HEK293 (cell line): Measurements from ENCODE around the gene ZNF775.

ENCODE experiments used
- CTCF ChIP-seq: fragments of 450-650 bp; formaldehyde crosslinking; IDR thresholded peaks from 2 replicates; pipeline ENCODE4 v1.5.1; 2016; ENCODE audit warnings: missing biosample characterization, missing genetic modification characterization
- GFI1B ChIP-seq: fragments of 450-650 bp; formaldehyde crosslinking; IDR thresholded peaks from 2 replicates; pipeline ENCODE4 v1.5.1; 2016; ENCODE audit warnings: missing biosample characterization, missing genetic modification characterization
- REST ChIP-seq: fragments of 450-650 bp; formaldehyde crosslinking; IDR thresholded peaks from 2 replicates; pipeline ENCODE4 v1.5.1; 2016; ENCODE audit warnings: missing biosample characterization, missing genetic modification characterization
- YY1 ChIP-seq: fragments of 450-650 bp; formaldehyde crosslinking; IDR thresholded peaks from 2 replicates; pipeline ENCODE4 v1.5.1; 2018; ENCODE audit warnings: missing biosample characterization, missing genetic modification characterization
- ZNF140 ChIP-seq: fragments of 450-650 bp; formaldehyde crosslinking; IDR thresholded peaks from 2 replicates; pipeline ENCODE4 v1.5.1; 2016; ENCODE audit warnings: missing biosample characterization, missing genetic modification characterization
- ZNF501 ChIP-seq: fragments of 450-650 bp; formaldehyde crosslinking; IDR thresholded peaks from 2 replicates; pipeline ENCODE4 v1.5.1; 2016; ENCODE audit warnings: missing biosample characterization, missing genetic modification characterization
- ZNF548 ChIP-seq: fragments of 450-650 bp; formaldehyde crosslinking; IDR thresholded peaks from 2 replicates; pipeline ENCODE4 v1.5.1; 2016; ENCODE audit warnings: missing biosample characterization, missing genetic modification characterization
- ZNF610 ChIP-seq: fragments of 450-650 bp; formaldehyde crosslinking; IDR thresholded peaks from 2 replicates; pipeline ENCODE4 v1.5.1; 2016; ENCODE audit warnings: missing biosample characterization, missing genetic modification characterization, borderline replicate concordance
- ZNF629 ChIP-seq: fragments of 450-650 bp; formaldehyde crosslinking; IDR thresholded peaks from 2 replicates; pipeline ENCODE4 v1.5.1; 2017; ENCODE audit warnings: missing biosample characterization, missing genetic modification characterization

GRCh38 chr7:150441524-150441923, 62.4 kb downstream of the ZNF775 start:
- TF ChIP-seq ZNF140 (tag by site-specific recombination) (no peak), ZNF610 (tag by site-specific recombination) (no peak), ZNF501 (tag by site-specific recombination) (no peak), GFI1B (no peak), ZNF548 (tag by site-specific recombination) (no peak), ZNF629 (tag by site-specific recombination) (no peak), CTCF (tag by site-specific recombination) (no peak), YY1 (tag by site-specific recombination) (no peak), REST (tag by site-specific recombination) (no peak)
